ENCODE measurements around the gene FRMD4A.
"Not testable (repeated sequence)": the region's sequence is repeated elsewhere in the genome, so short reads cannot be mapped to it uniquely, and the experiment has no call there.

The FRMD4A gene

GRCh38 chr10:14247377-14248116 lies 83.2 kb downstream of the FRMD4A start:
- no peak for DNase-seq (ENCODE audit: low read depth)
- no peak overlapping the region for H3K4me3 ChIP-seq (ENCODE audit: low read depth, low read length)
- TF ChIP-seq POLR2A (IDR thresholded peaks at IDR 0.05; ENCODE audit: extremely low read depth, insufficient read length): no peak
- TF ChIP-seq MYC (IDR thresholded peaks at IDR 0.05; ENCODE audit: low read depth, low read length): no peak
- no peak for TF ChIP-seq CTCF (IDR thresholded peaks at IDR 0.05; ENCODE audit: low read depth, low read length)
- no peak for TF ChIP-seq MAX (IDR thresholded peaks at IDR 0.05; ENCODE audit: low read depth, low read length)

- DNase-seq (ENCODE audit: low read depth): peak; percentile 76
- TF ChIP-seq POLR2A (IDR thresholded peaks at IDR 0.05; ENCODE audit: extremely low read depth, insufficient read length): no peak
- TF ChIP-seq CTCF (IDR thresholded peaks at IDR 0.05; ENCODE audit: low read depth, low read length): no peak
- TF ChIP-seq MYC (IDR thresholded peaks at IDR 0.05; ENCODE audit: low read depth, low read length): no peak
- TF ChIP-seq MAX (IDR thresholded peaks at IDR 0.05; ENCODE audit: low read depth, low read length): no peak
- H3K4me3 ChIP-seq (ENCODE audit: low read depth, low read length): no peak overlapping the region
These were observed 85.9 kb downstream of the FRMD4A start for GRCh38 chr10:14244801-14245211.

- H3K4me3 ChIP-seq (ENCODE audit: low read depth, low read length): no peak overlapping the region
- DNase-seq (ENCODE audit: low read depth): peak; percentile 15
- TF ChIP-seq CTCF (IDR thresholded peaks at IDR 0.05; ENCODE audit: low read depth, low read length): no peak
- TF ChIP-seq POLR2A (IDR thresholded peaks at IDR 0.05; ENCODE audit: extremely low read depth, insufficient read length): no peak
- no peak for TF ChIP-seq MAX (IDR thresholded peaks at IDR 0.05; ENCODE audit: low read depth, low read length)
These were observed 86.6 kb downstream of the FRMD4A start for GRCh38 chr10:14244147-14244546.

- H3K4me3 ChIP-seq (ENCODE audit: low read depth, low read length): no peak overlapping the region
- no peak for DNase-seq (ENCODE audit: low read depth)
- TF ChIP-seq POLR2A (IDR thresholded peaks at IDR 0.05; ENCODE audit: extremely low read depth, insufficient read length): no peak
These were observed 87.5 kb downstream of the FRMD4A start for GRCh38 chr10:14243221-14243620.

- no peak overlapping the region for H3K4me3 ChIP-seq (ENCODE audit: low read depth, low read length)
- TF ChIP-seq POLR2A (IDR thresholded peaks at IDR 0.05; ENCODE audit: extremely low read depth, insufficient read length): no peak
- no peak for TF ChIP-seq MAX (IDR thresholded peaks at IDR 0.05; ENCODE audit: low read depth, low read length)
- no peak for TF ChIP-seq MYC (IDR thresholded peaks at IDR 0.05; ENCODE audit: low read depth, low read length)
- no peak for TF ChIP-seq CTCF (IDR thresholded peaks at IDR 0.05; ENCODE audit: low read depth, low read length)
- no peak for DNase-seq (ENCODE audit: low read depth)
These were observed 89.5 kb downstream of the FRMD4A start for GRCh38 chr10:14241196-14241595.

GRCh38 chr10:14240253-14241189 lies 90.2 kb downstream of the FRMD4A start:
- DNase-seq (ENCODE audit: low read depth): no peak
- H3K4me3 ChIP-seq (ENCODE audit: low read depth, low read length): no peak overlapping the region
- no peak for TF ChIP-seq MAX (IDR thresholded peaks at IDR 0.05; ENCODE audit: low read depth, low read length)
- TF ChIP-seq MYC (IDR thresholded peaks at IDR 0.05; ENCODE audit: low read depth, low read length): no peak
- no peak for TF ChIP-seq CTCF (IDR thresholded peaks at IDR 0.05; ENCODE audit: low read depth, low read length)
- TF ChIP-seq POLR2A (IDR thresholded peaks at IDR 0.05; ENCODE audit: extremely low read depth, insufficient read length): no peak

GRCh38 chr10:14238659-14239058 lies 92.1 kb downstream of the FRMD4A start:
- DNase-seq (ENCODE audit: low read depth); H3K4me3 ChIP-seq (ENCODE audit: low read depth, low read length): not testable (repeated sequence)

All from NB4 (cell line).